Measurements from ENCODE around the gene GPRASP3.
A peak's percentile ranks its signal among the peaks of the same experiment; 100 is the strongest.

The GPRASP3 gene

GRCh38 chrX:102767287-102767686 lies 46.7 kb downstream of the GPRASP3 start:
- Histone ChIP-seq H3K4me3 (ENCODE audit: low read depth, low read length) (no peak overlapping the region), H3K9ac (ENCODE audit: low read depth, low read length) (no peak overlapping the region), H3K9me3 (ENCODE audit: control insufficient read depth, insufficient read depth, low read length) (no peaks in the 10 kb centered on the region), H3K27me3 (ENCODE audit: control insufficient read depth, insufficient read depth, low read length) (no peaks in the 10 kb centered on the region), H3K4me1 (ENCODE audit: control insufficient read depth, insufficient read depth, low read length) (peaks cover 3% of the 10 kb centered on the region), H3K36me3 (ENCODE audit: control insufficient read depth, insufficient read depth, low read length) (no peaks in the 10 kb centered on the region)

GRCh38 chrX:102768987-102769761 lies 48.6 kb downstream of the GPRASP3 start:
- Histone ChIP-seq H3K27me3 (ENCODE audit: control insufficient read depth, insufficient read depth, low read length) (no peaks in the 10 kb centered on the region), H3K36me3 (ENCODE audit: control insufficient read depth, insufficient read depth, low read length) (no peaks in the 10 kb centered on the region), H3K4me1 (ENCODE audit: control insufficient read depth, insufficient read depth, low read length) (peaks cover 3% of the 10 kb centered on the region), H3K4me3 (ENCODE audit: low read depth, low read length) (peak overlapping the region; percentile 87), H3K9ac (ENCODE audit: low read depth, low read length) (peak overlapping the region; percentile 50), H3K9me3 (ENCODE audit: control insufficient read depth, insufficient read depth, low read length) (no peaks in the 10 kb centered on the region)
